Epithelial cell of esophagus (primary cell): Measurements from ENCODE around the gene JOSD2.

ENCODE experiments used
- DNase-seq: peaks from one replicate; pipeline ENCODE4 v3.0.0; 2010; ENCODE audit warnings: low read depth
- H3K4me3 ChIP-seq: 2 replicates; pipeline ENCODE4 v1.5.1; 2011; ENCODE audit warnings: mild to moderate bottlenecking, low read length, control low read depth
- TF ChIP-seq, protein P1 (sequence below): IDR thresholded peaks from 2 replicates; pipeline ENCODE4 v1.5.1; 2011; ENCODE audit warnings: low read depth, mild to moderate bottlenecking, low read length, control low read depth, inconsistent platforms; ENCODE audit not compliant: insufficient read depth; ENCODE audit errors: missing control alignments

JOSD2 gene

GRCh38 chr19:50494186-50495019, 16.6 kb downstream of the JOSD2 start:
- DNase-seq: no peak
- TF ChIP-seq, protein P1, sequence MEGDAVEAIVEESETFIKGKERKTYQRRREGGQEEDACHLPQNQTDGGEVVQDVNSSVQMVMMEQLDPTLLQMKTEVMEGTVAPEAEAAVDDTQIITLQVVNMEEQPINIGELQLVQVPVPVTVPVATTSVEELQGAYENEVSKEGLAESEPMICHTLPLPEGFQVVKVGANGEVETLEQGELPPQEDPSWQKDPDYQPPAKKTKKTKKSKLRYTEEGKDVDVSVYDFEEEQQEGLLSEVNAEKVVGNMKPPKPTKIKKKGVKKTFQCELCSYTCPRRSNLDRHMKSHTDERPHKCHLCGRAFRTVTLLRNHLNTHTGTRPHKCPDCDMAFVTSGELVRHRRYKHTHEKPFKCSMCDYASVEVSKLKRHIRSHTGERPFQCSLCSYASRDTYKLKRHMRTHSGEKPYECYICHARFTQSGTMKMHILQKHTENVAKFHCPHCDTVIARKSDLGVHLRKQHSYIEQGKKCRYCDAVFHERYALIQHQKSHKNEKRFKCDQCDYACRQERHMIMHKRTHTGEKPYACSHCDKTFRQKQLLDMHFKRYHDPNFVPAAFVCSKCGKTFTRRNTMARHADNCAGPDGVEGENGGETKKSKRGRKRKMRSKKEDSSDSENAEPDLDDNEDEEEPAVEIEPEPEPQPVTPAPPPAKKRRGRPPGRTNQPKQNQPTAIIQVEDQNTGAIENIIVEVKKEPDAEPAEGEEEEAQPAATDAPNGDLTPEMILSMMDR: no peak
- H3K4me3 ChIP-seq: no peak overlapping the region

DNA sequence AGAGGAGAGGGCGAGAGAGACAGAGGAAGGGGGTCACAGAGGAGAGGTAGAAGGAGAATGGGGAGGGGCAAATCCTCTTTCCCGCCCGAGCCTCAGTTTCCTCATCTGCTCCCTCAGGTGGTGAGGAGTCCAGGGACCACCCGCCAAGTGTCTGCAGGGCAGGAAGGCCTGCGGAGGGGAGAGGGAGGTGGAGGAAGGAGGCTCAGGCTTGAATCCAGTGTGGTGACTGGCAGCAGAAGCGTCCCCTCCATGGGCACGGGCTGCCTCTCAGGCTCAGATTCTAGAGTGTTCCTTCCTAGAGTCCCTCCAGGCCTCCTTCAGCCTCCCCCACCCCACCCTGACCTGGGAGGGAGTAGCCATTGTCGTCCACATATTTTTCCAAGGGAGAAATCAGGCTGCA, 17.8 kb downstream of the JOSD2 start:
- DNase-seq: no peak
- H3K4me3 ChIP-seq: no peak overlapping the region
- TF ChIP-seq, protein P1: no peak

GRCh38 chr19:50492303-50493052, 18.5 kb downstream of the JOSD2 start:
- DNase-seq: no peak
- TF ChIP-seq, protein P1: no peak
- no peak overlapping the region for H3K4me3 ChIP-seq

DNA sequence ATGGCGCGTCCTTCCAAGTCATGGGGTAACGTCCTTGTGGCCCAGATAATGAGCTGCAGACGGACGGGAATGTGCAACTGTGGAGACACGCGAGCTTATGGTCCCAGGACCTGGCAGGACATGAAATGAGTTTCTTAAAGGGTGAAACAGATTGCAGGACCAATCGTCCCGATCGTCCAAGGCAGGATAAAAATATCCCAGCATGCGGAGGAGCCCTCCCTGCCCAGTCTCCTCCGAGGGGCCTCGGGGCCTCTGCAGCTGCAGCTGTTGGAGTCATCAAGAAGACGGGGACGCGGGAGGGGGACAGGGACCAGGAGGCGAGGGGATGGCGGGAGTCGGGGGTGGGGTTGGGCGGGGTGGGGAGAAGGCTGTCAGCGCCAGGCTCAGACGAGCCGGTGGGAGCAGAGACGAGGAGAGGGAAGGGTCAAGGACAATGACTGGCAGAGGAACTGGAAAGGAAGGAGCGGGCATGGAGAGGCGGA, 20.0 kb downstream of the JOSD2 start:
- no peak overlapping the region for H3K4me3 ChIP-seq
- DNase-seq: no peak
- TF ChIP-seq, protein P1: no peak

DNA sequence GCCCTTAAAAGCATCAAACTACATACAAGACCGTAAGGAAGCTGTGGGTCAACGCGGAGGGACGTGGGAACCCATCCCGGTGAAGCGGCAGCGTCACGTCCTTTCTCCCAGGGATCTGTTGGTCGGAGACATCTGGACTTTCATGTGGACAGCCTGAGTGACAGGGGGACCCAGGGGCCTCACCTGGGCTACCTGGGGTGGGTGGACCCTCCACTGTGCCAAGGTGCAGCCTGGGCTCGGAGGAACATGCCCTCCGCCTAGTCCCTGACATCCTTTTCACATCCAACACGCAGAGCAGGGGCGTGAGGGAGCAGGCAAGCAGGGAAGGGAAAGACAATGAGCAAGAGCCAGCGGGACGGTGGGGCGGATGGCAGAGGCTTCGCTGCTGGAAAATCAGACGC, 20.6 kb downstream of the JOSD2 start:
- DNase-seq: no peak
- no peak overlapping the region for H3K4me3 ChIP-seq
- TF ChIP-seq, protein P1: no peak

GRCh38 chr19:50489461-50490011, 21.5 kb downstream of the JOSD2 start:
- TF ChIP-seq, protein P1: no peak
- DNase-seq: no peak
- H3K4me3 ChIP-seq: no peak overlapping the region
